PC-9 (cell line): Measurements from ENCODE around the gene DCST2. TPM values are rescaled to one million over a fixed set of nuclear protein-coding genes. Genes with fewer than 3 reads are reported as not detected.
A peak's percentile ranks its signal among the peaks of the same experiment; 100 is the strongest.

Source experiments
- BruUV-seq: library from RNA; stranded (reverse); fragments of 400-500 nt; replicated peaks from 2 replicates; lab custom pipeline; 2021; lab: Mats Ljungman, UMichigan
- CTCF ChIA-PET: fragments of 300-600 bp; sonication (Branson Sonifier 250); formaldehyde crosslinking; loops from one replicate; lab custom pipeline; 2022; ENCODE audit warnings: antibody characterized with exemption; lab: Charles Lee
- POLR2A ChIA-PET: fragments of 300-600 bp; sonication (Branson Sonifier 250); formaldehyde crosslinking; loops from one replicate; lab custom pipeline; 2022; ENCODE audit warnings: antibody characterized with exemption; ENCODE audit not compliant: unreplicated experiment; lab: Charles Lee
- DNase-seq, 2 experiments: peaks; one replicate each; pipeline versions ENCODE4 v3.0.0 to v3.0.0-alpha.2; 2015 to 2022; ENCODE audit warnings: mixed read lengths in 1 of 2
- H2AFZ ChIP-seq: fragments of 200-600 bp; sonication (generic); 2 replicates; pipeline ENCODE4 v1.8.1; 2017; ENCODE audit warnings: antibody characterized with exemption
- H3F3A ChIP-seq: fragments of 200-600 bp; sonication (generic); 2 replicates; pipeline ENCODE4 v1.8.1; 2017; ENCODE audit warnings: antibody characterized with exemption, mild to moderate bottlenecking, low read depth; ENCODE audit not compliant: insufficient read depth
- H3K27ac ChIP-seq: fragments of 200-600 bp; sonication (generic); 2 replicates; pipeline ENCODE4 v1.6.1; 2016; ENCODE audit warnings: mixed run types
- H3K27me3 ChIP-seq: fragments of 200-600 bp; sonication (generic); 2 replicates; pipeline ENCODE4 v1.6.1; 2016; ENCODE audit warnings: low read depth, mixed run types; ENCODE audit not compliant: insufficient read depth
- H3K36me3 ChIP-seq: fragments of 200-600 bp; sonication (generic); 2 replicates; pipeline ENCODE4 v1.6.1; 2016; ENCODE audit warnings: low read depth, mixed run types
- H3K4me1 ChIP-seq: fragments of 200-600 bp; sonication (generic); replicated peaks from 2 replicates; pipeline ENCODE4 v1.6.1; 2016; ENCODE audit warnings: mixed run types; ENCODE audit not compliant: insufficient read depth
- H3K4me2 ChIP-seq: fragments of 200-600 bp; sonication (generic); 2 replicates; pipeline ENCODE4 v1.6.1; 2017; ENCODE audit warnings: mixed run types
- H3K4me3 ChIP-seq: fragments of 200-600 bp; sonication (generic); 2 replicates; pipeline ENCODE4 v1.6.1; 2016; ENCODE audit warnings: mixed run types
- H3K79me2 ChIP-seq: fragments of 200-600 bp; sonication (generic); 2 replicates; pipeline ENCODE4 v1.6.1; 2017; ENCODE audit warnings: low read depth, mixed run types
- H3K9me2 ChIP-seq: fragments of 200-600 bp; sonication (generic); 2 replicates; pipeline ENCODE4 v1.8.1; 2017; ENCODE audit warnings: mild to moderate bottlenecking; ENCODE audit not compliant: insufficient read depth
- H3K9me3 ChIP-seq: fragments of 200-600 bp; sonication (generic); 2 replicates; pipeline ENCODE4 v1.8.1; 2016; ENCODE audit warnings: low read depth; ENCODE audit not compliant: insufficient read depth
- H4K20me1 ChIP-seq: fragments of 200-600 bp; sonication (generic); 2 replicates; pipeline ENCODE4 v1.8.1; 2017; ENCODE audit not compliant: insufficient read depth
- EZH2 ChIP-seq: fragments of 200-600 bp; sonication (generic); IDR thresholded peaks from 2 replicates; pipeline ENCODE4 v1.8.0; 2017; ENCODE audit warnings: antibody characterized with exemption, low read depth
- intact Hi-C: fragments of 100-400 bp; cut with micrococcal nuclease; formaldehyde crosslinking; loops from one replicate; pipeline ENCODE4 v1.10.0; 2022; ENCODE audit not compliant: unreplicated experiment
- total RNA-seq: library from RNA; stranded (reverse); gene quantifications from 2 replicates; pipeline ENCODE4 v1.2.3, GENCODE V29; 2021
- TF ChIP-seq, protein P1 (sequence below): fragments of 200-600 bp; sonication (generic); conservative IDR thresholded peaks from 2 replicates; pipeline ENCODE4 v1.6.1; 2017; ENCODE audit warnings: mixed run types, antibody characterized with exemption, mild to moderate bottlenecking, moderate library complexity

DCST2 gene
- total RNA-seq, 1 experiment from 2014 or later = 4.4 TPM

DNA sequence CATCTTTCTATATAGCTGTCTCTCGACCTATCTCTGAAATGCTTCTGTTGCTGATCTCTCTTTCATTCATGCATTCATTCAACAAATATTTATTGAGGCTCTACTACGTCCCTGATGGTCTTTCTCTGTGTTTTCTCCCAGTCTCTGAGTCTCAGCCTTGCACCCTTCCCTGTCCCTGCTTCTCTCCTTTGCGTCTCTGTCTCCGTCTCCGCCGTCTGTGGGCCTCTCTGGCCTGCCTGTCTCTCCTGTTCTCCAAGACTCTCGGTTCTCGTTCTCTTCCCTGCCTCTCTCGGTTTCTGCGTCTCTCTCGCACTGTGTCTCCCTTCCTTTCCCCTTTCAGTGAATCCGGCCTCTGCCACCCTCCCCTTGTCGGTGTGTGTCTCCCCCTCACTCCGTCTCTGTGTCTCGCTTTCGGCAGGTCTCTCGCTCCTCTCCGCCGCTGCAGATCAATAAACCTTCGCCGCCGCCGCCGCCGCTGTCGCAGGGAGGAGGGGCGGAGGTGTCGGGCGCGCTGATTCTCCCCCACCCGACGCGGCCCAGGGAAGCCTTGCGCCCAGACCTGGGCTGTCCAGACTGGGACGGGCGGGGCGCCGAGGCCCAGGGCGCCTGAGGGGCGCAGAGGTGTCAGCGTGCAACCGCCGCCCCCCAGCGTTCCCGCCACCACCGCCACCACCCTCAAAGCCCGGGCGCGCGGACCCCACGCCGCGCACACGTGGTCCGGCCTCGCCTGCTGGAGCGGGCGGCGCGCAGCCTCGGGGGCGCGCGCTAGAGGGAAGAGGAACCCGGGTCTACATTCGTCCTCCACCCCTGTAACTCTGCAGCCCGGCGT lies 48.1 kb upstream of the DCST2 start:
- DNase-seq = peak in 1 of 2 experiments; percentile 30
- peak overlapping the region; percentile 63; the same call in 1 of the 2 replicates for H3K4me3 ChIP-seq
- no peaks in the 10 kb centered on the region for H3K79me2 ChIP-seq
- ChIA-PET CTCF (interaction anchor here (0.6 to 1.3 kb wide), 2 partner anchors 31 to 86 kb away, joined by 3 to 7 read pairs; partner anchors contain the start of gene ADAM15), POLR2A (interaction anchor here (0.6 kb wide), 2 partner anchors 79 to 101 kb away, joined by 4 to 11 read pairs; partner anchors contain the start of gene ZBTB7B)
- peaks cover 41% of the 10 kb centered on the region; the same call in 1 of the 2 replicates for H3F3A ChIP-seq
- H3K27me3 ChIP-seq = peaks cover 35% of the 10 kb centered on the region
- H3K27ac ChIP-seq = no peak overlapping the region
- H2AFZ ChIP-seq = no peak overlapping the region
- peak overlapping the region; percentile 88 for H3K4me2 ChIP-seq
- H4K20me1 ChIP-seq = no peaks in the 10 kb centered on the region
- TF ChIP-seq, protein P1, sequence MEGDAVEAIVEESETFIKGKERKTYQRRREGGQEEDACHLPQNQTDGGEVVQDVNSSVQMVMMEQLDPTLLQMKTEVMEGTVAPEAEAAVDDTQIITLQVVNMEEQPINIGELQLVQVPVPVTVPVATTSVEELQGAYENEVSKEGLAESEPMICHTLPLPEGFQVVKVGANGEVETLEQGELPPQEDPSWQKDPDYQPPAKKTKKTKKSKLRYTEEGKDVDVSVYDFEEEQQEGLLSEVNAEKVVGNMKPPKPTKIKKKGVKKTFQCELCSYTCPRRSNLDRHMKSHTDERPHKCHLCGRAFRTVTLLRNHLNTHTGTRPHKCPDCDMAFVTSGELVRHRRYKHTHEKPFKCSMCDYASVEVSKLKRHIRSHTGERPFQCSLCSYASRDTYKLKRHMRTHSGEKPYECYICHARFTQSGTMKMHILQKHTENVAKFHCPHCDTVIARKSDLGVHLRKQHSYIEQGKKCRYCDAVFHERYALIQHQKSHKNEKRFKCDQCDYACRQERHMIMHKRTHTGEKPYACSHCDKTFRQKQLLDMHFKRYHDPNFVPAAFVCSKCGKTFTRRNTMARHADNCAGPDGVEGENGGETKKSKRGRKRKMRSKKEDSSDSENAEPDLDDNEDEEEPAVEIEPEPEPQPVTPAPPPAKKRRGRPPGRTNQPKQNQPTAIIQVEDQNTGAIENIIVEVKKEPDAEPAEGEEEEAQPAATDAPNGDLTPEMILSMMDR = no peak
- no peak for TF ChIP-seq EZH2
- no peaks in the 10 kb centered on the region for H3K9me2 ChIP-seq
- H3K36me3 ChIP-seq = no peaks in the 10 kb centered on the region
- H3K4me1 ChIP-seq = peaks cover 69% of the 10 kb centered on the region
- no TSS peak for BruUV-seq
- H3K9me3 ChIP-seq = no peaks in the 10 kb centered on the region
- intact Hi-C loops = no loop called here

DNA sequence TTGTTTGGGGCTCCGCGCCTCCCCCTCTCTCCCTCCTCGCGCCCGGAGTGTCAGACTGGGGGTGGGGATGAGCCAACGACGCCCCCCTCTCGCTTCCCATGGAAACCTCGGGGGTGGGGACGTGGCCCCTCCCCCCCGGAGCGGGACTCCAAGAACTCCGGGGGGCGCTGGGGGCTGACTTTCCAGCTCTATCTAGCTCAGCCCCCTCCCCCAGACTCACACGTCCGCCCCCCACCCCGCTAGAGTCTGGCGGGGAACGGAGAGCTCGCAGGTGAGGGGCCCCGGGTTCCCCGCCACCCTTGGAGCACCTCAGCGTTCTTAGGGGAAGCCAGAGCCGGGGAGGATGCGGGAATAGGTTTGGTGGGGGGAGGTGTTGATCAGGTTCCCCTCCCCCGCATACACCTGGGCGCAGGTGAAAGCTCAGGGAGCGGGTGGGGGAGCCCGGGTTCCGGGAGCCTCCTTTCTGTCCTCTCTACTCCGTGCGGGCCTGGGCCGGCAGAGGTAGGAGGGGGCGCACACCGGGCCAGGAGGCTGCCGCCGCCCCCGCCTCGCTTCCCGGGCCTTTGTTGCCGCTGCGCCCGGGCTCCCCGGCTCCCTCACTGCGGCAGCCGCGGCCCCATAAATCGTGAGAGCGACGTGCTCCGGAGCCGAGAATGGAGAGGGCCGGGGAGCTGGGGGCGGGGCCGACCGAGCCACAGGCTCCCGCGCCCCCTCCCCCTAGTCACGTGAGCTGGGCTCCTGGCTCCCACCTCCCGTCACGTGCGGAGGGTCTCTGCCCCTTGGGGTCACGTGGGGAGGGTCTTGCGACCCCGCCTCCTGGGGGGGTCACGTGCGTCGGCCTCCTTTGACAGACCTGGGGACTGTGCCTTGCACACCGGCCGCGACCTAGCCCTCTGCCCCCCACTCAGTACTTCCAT lies 47.0 kb upstream of the DCST2 start:
- Histone ChIP-seq H3K36me3 (no peaks in the 10 kb centered on the region), H3K9me2 (no peaks in the 10 kb centered on the region), H3K9me3 (no peaks in the 10 kb centered on the region), H3K27ac (no peak overlapping the region), H3K4me2 (peak overlapping the region; percentile 88), H3K79me2 (no peaks in the 10 kb centered on the region), H4K20me1 (no peaks in the 10 kb centered on the region), H3F3A (peaks cover 38% of the 10 kb centered on the region; the same call in 1 of the 2 replicates), H2AFZ (peak overlapping the region; percentile 67; the same call in 1 of the 2 replicates), H3K4me1 (peaks cover 62% of the 10 kb centered on the region), H3K4me3 (peak overlapping the region; percentile 63), H3K27me3 (peaks cover 35% of the 10 kb centered on the region)
- ChIA-PET CTCF (interaction anchor here (1.3 kb wide), 1 partner anchor 29 kb away, joined by 3 read pairs; the partner anchor contains the start of gene ADAM15), POLR2A (interaction anchor here (0.6 kb wide), 2 partner anchors 100 to 111 kb away, joined by 5 to 11 read pairs; no protein-coding TSS in a partner anchor)
- peak in 1 of 2 experiments; percentile 28 for DNase-seq
- TF ChIP-seq, protein P1 = no peak
- TF ChIP-seq EZH2 = peak; percentile 29; the same call in 1 of the 2 replicates
- intact Hi-C loops = no loop called here
- BruUV-seq = no TSS peak
